Fibroblast of upper back skin (primary cell): Measurements from ENCODE around the gene NAE1.
"Not testable (repeated sequence)": the region's sequence is repeated elsewhere in the genome, so short reads cannot be mapped to it uniquely, and the experiment has no call there.

Experiments
- DNase-seq: peaks from one replicate; pipeline ENCODE4 v3.0.0-alpha.2; 2013

NAE1 gene

DNA sequence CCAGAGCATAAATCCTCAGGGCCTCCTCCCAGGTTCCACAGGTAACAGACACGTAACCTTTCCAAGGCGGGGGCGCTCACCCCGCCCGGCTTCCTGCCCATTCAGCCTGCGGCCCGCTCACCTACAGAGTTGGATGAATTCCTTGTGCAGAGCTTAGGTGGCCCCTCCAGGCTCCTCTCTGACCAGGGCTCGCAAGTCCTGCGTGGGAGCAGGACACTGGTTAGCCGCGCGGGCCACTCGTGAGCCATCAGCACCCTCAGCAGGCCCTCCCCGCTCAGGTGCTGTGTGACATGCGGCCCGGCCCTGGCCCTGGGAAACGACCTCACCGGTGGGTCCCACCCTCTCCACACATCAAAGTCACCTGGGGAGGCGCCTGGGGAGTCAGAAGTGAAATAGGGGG, 29.9 kb downstream of the NAE1 start:
- no peak for DNase-seq

DNA sequence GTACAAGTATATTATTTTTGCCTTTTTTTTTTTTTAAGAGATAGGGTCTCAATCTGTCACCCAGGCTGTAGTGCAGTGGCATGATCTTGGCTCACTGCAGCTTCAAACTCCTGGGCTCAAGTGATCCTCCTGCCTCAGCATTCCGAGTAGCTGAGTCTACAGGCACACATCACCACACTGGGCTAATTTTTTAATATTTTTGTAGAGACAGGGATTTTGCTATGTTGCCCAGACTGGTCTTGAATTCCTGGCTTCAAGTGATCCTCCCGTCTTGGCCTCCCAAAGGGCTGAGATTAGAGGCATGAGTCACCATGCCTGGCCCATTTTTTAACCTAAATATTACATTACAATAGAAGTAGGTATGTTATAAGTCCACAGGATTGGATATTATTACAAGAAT, 32.6 kb downstream of the NAE1 start:
- DNase-seq = peak; percentile 53

GRCh38 chr16:66793984-66794383, 36.8 kb downstream of the NAE1 start:
- not testable (repeated sequence) for DNase-seq

- DNase-seq = no peak
Measured at GRCh38 chr16:66790130-66790733, 40.5 kb downstream of the NAE1 start.

DNA sequence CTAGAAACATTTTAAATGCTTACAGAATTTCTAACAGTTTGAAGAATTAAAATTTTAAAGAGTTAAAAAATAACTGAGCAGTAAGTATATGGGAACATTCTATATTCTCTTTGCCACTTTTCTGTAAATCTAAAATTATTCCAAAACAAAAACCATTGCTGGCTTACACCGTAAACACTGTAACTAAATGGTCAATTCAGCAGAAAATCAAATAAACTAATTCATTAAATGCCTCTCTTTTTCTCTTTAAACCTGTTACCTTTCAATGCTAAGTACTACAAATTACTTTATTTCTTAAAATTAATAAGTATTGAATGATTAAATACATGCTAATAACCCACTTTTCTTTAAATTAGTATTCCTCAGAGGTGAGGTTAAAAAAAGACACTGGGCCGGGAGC, 43.3 kb downstream of the NAE1 start:
- DNase-seq = no peak

GRCh38 chr16:66786551-66786950, 44.2 kb downstream of the NAE1 start:
- no peak for DNase-seq

GRCh38 chr16:66776457-66776856, 54.3 kb downstream of the NAE1 start:
- DNase-seq = no peak

DNA sequence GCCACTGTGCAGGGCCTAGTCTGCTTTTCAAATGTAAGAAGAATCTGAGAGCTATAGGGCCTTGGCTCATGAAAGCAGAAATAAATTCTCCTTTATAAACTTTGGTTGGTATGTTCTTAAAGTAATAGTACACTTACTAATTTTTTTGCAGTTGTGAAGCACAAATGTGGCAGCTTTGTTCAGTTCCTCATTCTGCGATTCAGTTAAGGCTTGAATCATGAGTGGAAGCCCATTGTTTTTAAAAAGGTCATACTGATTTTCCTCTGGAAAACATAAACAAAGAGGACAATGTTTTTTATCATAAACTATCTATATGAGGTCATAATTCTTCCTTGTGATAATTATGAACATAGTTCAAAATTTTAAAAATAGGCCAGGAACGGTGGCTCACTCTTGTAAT, 55.8 kb downstream of the NAE1 start:
- DNase-seq = no peak

DNA sequence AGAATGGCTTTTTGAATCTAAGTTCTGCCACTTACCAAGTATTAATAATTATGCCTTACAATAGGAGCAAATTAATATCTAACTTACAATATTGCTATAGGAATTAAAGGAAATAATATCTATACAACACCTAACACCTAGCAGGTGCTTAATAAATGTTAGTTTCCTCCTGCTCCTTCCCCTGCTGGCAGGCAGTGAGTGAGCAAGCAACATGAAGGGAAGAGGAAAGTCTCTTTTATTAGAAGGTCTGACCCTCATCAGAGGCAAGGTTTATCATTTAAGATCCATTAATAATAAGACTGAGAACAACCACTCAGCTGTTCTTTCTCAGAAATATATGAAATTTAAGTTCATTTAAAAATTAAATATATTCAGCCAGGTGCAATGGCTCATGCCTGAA, 72.7 kb downstream of the NAE1 start:
- no peak for DNase-seq

DNA sequence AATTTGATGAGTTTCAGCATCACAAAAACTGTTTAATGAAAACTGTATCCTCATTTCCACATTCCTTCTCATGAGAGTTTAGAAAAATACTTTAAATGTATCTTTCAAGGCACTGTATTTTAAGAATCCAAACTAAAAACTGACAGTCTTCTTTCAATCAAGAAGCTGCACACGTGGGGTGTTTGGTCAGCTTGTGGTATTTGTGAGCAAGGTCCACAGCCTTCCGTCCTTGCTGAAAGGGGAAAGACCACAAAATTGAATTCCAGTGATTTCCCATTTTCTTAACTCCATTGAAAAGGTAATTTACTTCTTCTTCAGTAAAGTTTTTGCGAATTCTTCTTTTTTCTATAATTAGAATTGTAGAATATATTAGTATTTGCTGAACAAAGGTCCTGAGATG, 76.0 kb downstream of the NAE1 start:
- no peak for DNase-seq

GRCh38 chr16:66754211-66754610, 76.6 kb downstream of the NAE1 start:
- no peak for DNase-seq

- DNase-seq = no peak
Measured at GRCh38 chr16:66752958-66753357, 77.8 kb downstream of the NAE1 start.
